H9 (cell line): ENCODE measurements around the gene MREG. TPM values are rescaled to one million over a fixed set of nuclear protein-coding genes. Genes with fewer than 3 reads are reported as not detected.

Source experiments
- DNase-seq: peaks from one replicate; pipeline ENCODE4 v3.0.0-alpha.2; 2017
- H2AFZ ChIP-seq: one replicate; pipeline ENCODE4 v1.6.1; 2013; ENCODE audit warnings: mild to moderate bottlenecking, low read length, control low read depth, moderate library complexity
- H2AK5ac ChIP-seq: 2 replicates; pipeline ENCODE4 v1.6.1; 2013; ENCODE audit warnings: low read length, control low read depth, mixed read lengths; ENCODE audit not compliant: insufficient read length
- H2BK120ac ChIP-seq: one replicate; pipeline ENCODE4 v1.6.1; 2013; ENCODE audit warnings: low read depth, mild to moderate bottlenecking, low read length, control low read depth, inconsistent platforms; ENCODE audit not compliant: poor library complexity, severe bottlenecking
- H2BK12ac ChIP-seq: 2 replicates; pipeline ENCODE4 v1.6.1; 2013; ENCODE audit warnings: low read length, control low read depth, mixed read lengths, low read depth; ENCODE audit not compliant: insufficient read length
- H2BK15ac ChIP-seq: 2 replicates; pipeline ENCODE4 v1.6.1; 2013; ENCODE audit warnings: low read depth, low read length, control low read depth
- H2BK20ac ChIP-seq: one replicate; pipeline ENCODE4 v1.6.1; 2013; ENCODE audit warnings: low read depth, mild to moderate bottlenecking, low read length, control low read depth, inconsistent platforms; ENCODE audit not compliant: poor library complexity, severe bottlenecking
- H2BK5ac ChIP-seq: 2 replicates; pipeline ENCODE4 v1.6.1; 2013; ENCODE audit warnings: low read length, control low read depth, mixed read lengths; ENCODE audit not compliant: insufficient read length
- H3K14ac ChIP-seq: 2 replicates; pipeline ENCODE4 v1.6.1; 2013; ENCODE audit warnings: low read length, control low read depth; ENCODE audit not compliant: insufficient read depth
- H3K18ac ChIP-seq: 2 replicates; pipeline ENCODE4 v1.6.1; 2013; ENCODE audit warnings: low read depth, mild to moderate bottlenecking, mixed read lengths, low read length, control low read depth; ENCODE audit not compliant: insufficient read length
- H3K23ac ChIP-seq: 2 replicates; pipeline ENCODE4 v1.6.1; 2013; ENCODE audit warnings: low read length, control low read depth, mixed read lengths, low read depth; ENCODE audit not compliant: insufficient read length
- H3K23me2 ChIP-seq: 2 replicates; pipeline ENCODE4 v1.6.1; 2013; ENCODE audit warnings: low read depth, mild to moderate bottlenecking, mixed read lengths, low read length, control low read depth; ENCODE audit not compliant: insufficient read length, poor library complexity, severe bottlenecking
- H3K27ac ChIP-seq: 2 replicates; pipeline ENCODE4 v1.5.1; 2013; ENCODE audit warnings: low read length, control low read depth, mixed read lengths, low read depth; ENCODE audit not compliant: insufficient read length
- H3K27me3 ChIP-seq: 2 replicates; pipeline ENCODE4 v1.6.1; 2013; ENCODE audit warnings: low read length, control low read depth, inconsistent platforms; ENCODE audit not compliant: insufficient read depth
- H3K4ac ChIP-seq: 2 replicates; pipeline ENCODE4 v1.6.1; 2013; ENCODE audit warnings: low read depth, mild to moderate bottlenecking, control low read depth, inconsistent platforms, low read length, moderate library complexity
- H3K4me1 ChIP-seq: 2 replicates; pipeline ENCODE4 v1.6.1; 2013; ENCODE audit warnings: low read length, control low read depth, inconsistent platforms; ENCODE audit not compliant: insufficient read depth
- H3K4me2 ChIP-seq: 2 replicates; pipeline ENCODE4 v1.6.1; 2013; ENCODE audit warnings: low read length, control low read depth, mixed read lengths; ENCODE audit not compliant: insufficient read length, insufficient read depth
- H3K56ac ChIP-seq: 2 replicates; pipeline ENCODE4 v1.6.1; 2013; ENCODE audit warnings: low read depth, mild to moderate bottlenecking, mixed read lengths, low read length, control low read depth; ENCODE audit not compliant: insufficient read length
- H3K79me1 ChIP-seq: 2 replicates; pipeline ENCODE4 v1.6.1; 2013; ENCODE audit warnings: low read depth, mild to moderate bottlenecking, moderate library complexity, low read length, control low read depth, inconsistent platforms; ENCODE audit not compliant: insufficient read depth, poor library complexity, severe bottlenecking
- H3K79me2 ChIP-seq: 2 replicates; pipeline ENCODE4 v1.6.1; 2013; ENCODE audit warnings: low read length, control low read depth, inconsistent platforms; ENCODE audit not compliant: insufficient read depth
- H3K9ac ChIP-seq: 2 replicates; pipeline ENCODE4 v1.6.1; 2013; ENCODE audit warnings: low read length, control low read depth, mixed read lengths; ENCODE audit not compliant: insufficient read length; ENCODE audit errors: extremely low read depth
- H3K9me3 ChIP-seq: one replicate; pipeline ENCODE4 v1.6.1; 2013; ENCODE audit warnings: low read depth, low read length, inconsistent platforms; ENCODE audit not compliant: control insufficient read depth
- H3T11ph ChIP-seq: one replicate; pipeline ENCODE4 v1.6.1; 2013; ENCODE audit warnings: mild to moderate bottlenecking, low read length, control low read depth, inconsistent platforms
- H4K20me1 ChIP-seq: one replicate; pipeline ENCODE4 v1.6.1; 2013; ENCODE audit not compliant: control insufficient read depth, insufficient read length, insufficient read depth
- H4K5ac ChIP-seq: 2 replicates; pipeline ENCODE4 v1.6.1; 2013; ENCODE audit warnings: low read depth, mild to moderate bottlenecking, mixed read lengths, low read length, control low read depth; ENCODE audit not compliant: insufficient read length
- H4K8ac ChIP-seq: replicated peaks from 2 replicates; pipeline ENCODE4 v1.6.1; 2013; ENCODE audit warnings: low read length, control low read depth, mixed read lengths, low read depth; ENCODE audit not compliant: insufficient read length
- H4K91ac ChIP-seq: 2 replicates; pipeline ENCODE4 v1.6.1; 2013; ENCODE audit warnings: low read depth, mild to moderate bottlenecking, moderate library complexity, mixed read lengths, low read length, control low read depth; ENCODE audit not compliant: insufficient read length
- H3K27ac Mint-ChIP-seq, 3 experiments: 2 replicates in 2 of 3; 3 replicates in 1 of 3; pipeline ENCODE4 v1.8.0; 2020 to 2021; ENCODE audit warnings: mixed read lengths in 3 of 3, mild to moderate bottlenecking in 1 of 3, moderate library complexity in 1 of 3
- H3K27me3 Mint-ChIP-seq: 2 replicates; pipeline ENCODE4 v1.8.0; 2021; ENCODE audit warnings: low read depth, mild to moderate bottlenecking, moderate library complexity, mixed read lengths
- H3K36me3 Mint-ChIP-seq, 3 experiments: 2 replicates in 2 of 3; 3 replicates in 1 of 3; pipeline ENCODE4 v1.8.0; 2020 to 2021; ENCODE audit warnings: low read depth in 3 of 3, mixed read lengths in 3 of 3; ENCODE audit not compliant: insufficient read depth in 1 of 3
- H3K4me1 Mint-ChIP-seq, 2 experiments: 2 replicates each; pipeline ENCODE4 v1.8.0; 2020; ENCODE audit warnings: mixed read lengths in 2 of 2
- H3K4me3 Mint-ChIP-seq, 2 experiments: 2 replicates in 1 of 2; 3 replicates in 1 of 2; pipeline ENCODE4 v1.8.0; 2020 to 2021; ENCODE audit warnings: mild to moderate bottlenecking in 2 of 2, mixed read lengths in 2 of 2, moderate library complexity in 1 of 2
- H3K9me3 Mint-ChIP-seq, 2 experiments: 2 replicates in 1 of 2; 3 replicates in 1 of 2; pipeline ENCODE4 v1.8.0; 2020; ENCODE audit warnings: mild to moderate bottlenecking in 2 of 2, mixed read lengths in 2 of 2, moderate library complexity in 1 of 2
- CTCF ChIP-seq: fragments of 200-600 bp; sonication (generic); conservative IDR thresholded peaks from 3 replicates; pipeline ENCODE4 v1.8.0; 2021; ENCODE audit warnings: antibody characterized with exemption, mild to moderate bottlenecking
- WGBS: extraction: QIAGEN DNeasy Blood & Tissue Kit; methylation state at CpG from one replicate; pipeline ENCODE4 v1.1.7; 2013; ENCODE audit warnings: missing lambda C conversion rate, low lambda C conversion rate, mixed read lengths; ENCODE audit not compliant: insufficient read length; ENCODE audit errors: extremely low coverage; 5-methylcytosine and 5-hydroxymethylcytosine counted together
- total RNA-seq: library from RNA; stranded (reverse); gene quantifications from 2 replicates; pipeline ENCODE4 v1.2.1, GENCODE V29; 2021

MREG gene
- total RNA-seq, 1 experiment from 2014 or later, result 21.8 TPM

- peaks cover 13 to 32% of the 10 kb centered on the region in 2 experiments for H3K4me1 Mint-ChIP-seq
- no peaks in the 10 kb centered on the region for H3K23me2 ChIP-seq
- no peak overlapping the region for H4K5ac ChIP-seq
- H3K4ac ChIP-seq, result no peak overlapping the region
- no peak overlapping the region for H4K8ac ChIP-seq
- H2BK12ac ChIP-seq, result no peak overlapping the region
- H2AFZ ChIP-seq, result no peak overlapping the region
- H2BK15ac ChIP-seq, result no peak overlapping the region
- no peaks in the 10 kb centered on the region for H3K27me3 ChIP-seq
- peaks cover 4% of the 10 kb centered on the region for H3K79me1 ChIP-seq
- no peak overlapping the region for H3K23ac ChIP-seq
- H3K27ac ChIP-seq, result no peak overlapping the region
- H3K79me2 ChIP-seq, result peaks cover 4% of the 10 kb centered on the region; the same call in 1 of the 2 replicates
- TF ChIP-seq CTCF, result no peak
- H3K9me3 ChIP-seq, result no peaks in the 10 kb centered on the region
- H3K9ac ChIP-seq, result no peak overlapping the region
- no peak overlapping the region for H3K18ac ChIP-seq
- no peak overlapping the region for H2BK20ac ChIP-seq
- no CpG with 5 or more reads among the region's 9 CpGs for WGBS
- no peak overlapping the region for H3K56ac ChIP-seq
- no peak overlapping the region for H4K91ac ChIP-seq
- no peaks in the 10 kb centered on the region for H3K27me3 Mint-ChIP-seq
- H3K14ac ChIP-seq, result no peak overlapping the region; the same call in 1 of the 2 replicates
- no peak overlapping the region for H2BK5ac ChIP-seq
- no peaks in the 10 kb centered on the region for H3K9me3 Mint-ChIP-seq
- H3K4me2 ChIP-seq, result no peak overlapping the region
- H3T11ph ChIP-seq, result no peak overlapping the region
- no peak overlapping the region for H3K4me3 Mint-ChIP-seq
- H4K20me1 ChIP-seq, result no peaks in the 10 kb centered on the region
- H3K4me1 ChIP-seq, result peaks cover 9% of the 10 kb centered on the region; the same call in 1 of the 2 replicates
- peak overlapping the region in 1 of 3 experiments; percentile 62; a peak in 2 of 7 replicates for H3K27ac Mint-ChIP-seq
- DNase-seq, result no peak
- H2BK120ac ChIP-seq, result no peak overlapping the region
- no peak overlapping the region for H2AK5ac ChIP-seq
- H3K36me3 Mint-ChIP-seq, result peaks cover 3 to 5% (median 5%) of the 10 kb centered on the region in 3 experiments; a peak in 5 of 7 replicates
Observed at GRCh38 chr2:216001216-216002100, 11.9 kb downstream of the MREG start.
